ENCODE data around the gene FRMD5. TPM values are rescaled to one million over a fixed set of nuclear protein-coding genes. Genes with fewer than 3 reads are reported as not detected.
A peak's percentile ranks its signal among the peaks of the same experiment; 100 is the strongest.

The FRMD5 gene
- total RNA-seq, 4 donors from 2014 or later, result 0.24 to 0.94 (median 0.67) TPM; not detected in 1

GRCh38 chr15:43879386-43880355, 315.4 kb downstream of the FRMD5 start:
- 83 to 84% methylated on average over 15 of the region's 15 CpGs for WGBS, 2 donors
- H3K27ac ChIP-seq, result no peak overlapping the region
- no peak overlapping the region for H3K4me3 ChIP-seq (replicated peaks in 1 of 3)
- no peaks in the 10 kb centered on the region for H3K4me1 ChIP-seq
- intact Hi-C loops (cut with DNase I), result no loop called here
- TF ChIP-seq POLR2A (IDR thresholded peaks at IDR 0.05) (no peak), CTCF (IDR thresholded peaks at IDR 0.05) (no peak)
- DNase-seq, result no peak
- H3K36me3 ChIP-seq, result no peaks in the 10 kb centered on the region
- no peaks in the 10 kb centered on the region for H3K27me3 ChIP-seq
- no peaks in the 10 kb centered on the region for H3K9me3 ChIP-seq

GRCh38 chr15:43878446-43878845, 316.6 kb downstream of the FRMD5 start:
- WGBS, 2 donors, result 29 to 30% methylated on average over 2 of the region's 2 CpGs
- H3K36me3 ChIP-seq, result no peaks in the 10 kb centered on the region
- intact Hi-C loops (cut with DNase I), result no loop called here
- TF ChIP-seq POLR2A (IDR thresholded peaks at IDR 0.05), result no peak
- TF ChIP-seq CTCF (IDR thresholded peaks at IDR 0.05), result no peak
- no peaks in the 10 kb centered on the region for H3K9me3 ChIP-seq
- no peak overlapping the region for H3K4me3 ChIP-seq (replicated peaks in 1 of 3)
- no peaks in the 10 kb centered on the region for H3K27me3 ChIP-seq
- H3K27ac ChIP-seq, result no peak overlapping the region
- DNase-seq, result peak; percentile 44 to 52
- no peaks in the 10 kb centered on the region for H3K4me1 ChIP-seq

GRCh38 chr15:43877371-43877770, 317.7 kb downstream of the FRMD5 start:
- intact Hi-C loops (cut with DNase I), result no loop called here
- no peaks in the 10 kb centered on the region for H3K9me3 ChIP-seq
- no peak overlapping the region for H3K27ac ChIP-seq
- no peak overlapping the region for H3K4me3 ChIP-seq (replicated peaks in 1 of 3)
- no peaks in the 10 kb centered on the region for H3K27me3 ChIP-seq
- WGBS, 2 donors, result 58 to 72% methylated on average over 4 of the region's 4 CpGs
- DNase-seq, result peak; percentile 5 to 35
- H3K36me3 ChIP-seq, result no peaks in the 10 kb centered on the region
- TF ChIP-seq POLR2A (IDR thresholded peaks at IDR 0.05) (no peak), CTCF (IDR thresholded peaks at IDR 0.05) (no peak)
- H3K4me1 ChIP-seq, result no peaks in the 10 kb centered on the region

GRCh38 chr15:43876872-43877271, 318.2 kb downstream of the FRMD5 start:
- 89 to 100% methylated on average over 3 of the region's 3 CpGs for WGBS, 2 donors
- TF ChIP-seq POLR2A (IDR thresholded peaks at IDR 0.05) (no peak), CTCF (IDR thresholded peaks at IDR 0.05) (no peak)
- Histone ChIP-seq H3K9me3 (no peaks in the 10 kb centered on the region), H3K36me3 (no peaks in the 10 kb centered on the region), H3K27me3 (no peaks in the 10 kb centered on the region), H3K27ac (no peak overlapping the region), H3K4me1 (no peaks in the 10 kb centered on the region), H3K4me3 (replicated peaks in 1 of 3) (no peak overlapping the region)
- intact Hi-C loops (cut with DNase I), result no loop called here
- DNase-seq, result no peak

- TF ChIP-seq CTCF (IDR thresholded peaks at IDR 0.05) (no peak), POLR2A (IDR thresholded peaks at IDR 0.05) (no peak)
- H3K27ac ChIP-seq, result no peak overlapping the region
- no peaks in the 10 kb centered on the region for H3K27me3 ChIP-seq
- WGBS, 2 donors, result 92 to 98% methylated on average over 10 of the region's 10 CpGs
- no peaks in the 10 kb centered on the region for H3K36me3 ChIP-seq
- no peak overlapping the region for H3K4me3 ChIP-seq (replicated peaks in 1 of 3)
- intact Hi-C loops (cut with DNase I), result no loop called here
- DNase-seq, result no peak
- no peaks in the 10 kb centered on the region for H3K4me1 ChIP-seq
- no peaks in the 10 kb centered on the region for H3K9me3 ChIP-seq
These were observed 321.4 kb downstream of the FRMD5 start for GRCh38 chr15:43873651-43874050.
